Ishikawa (cell line): ENCODE measurements around the gene NUP210.

Experiments
- CEBPB ChIP-seq: IDR thresholded peaks from 2 replicates; pipeline ENCODE4 v1.6.1; 2012
- CREB1 ChIP-seq: IDR thresholded peaks from 2 replicates; pipeline ENCODE4 v1.6.1; 2012; ENCODE audit warnings: low read depth
- EGR1 ChIP-seq: IDR thresholded peaks from 2 replicates; pipeline ENCODE4 v1.6.1; 2012
- EP300 ChIP-seq: IDR thresholded peaks from 2 replicates; pipeline ENCODE4 v1.6.1; 2012; ENCODE audit warnings: borderline replicate concordance
- FOXM1 ChIP-seq: IDR thresholded peaks from 2 replicates; pipeline ENCODE4 v1.6.1; 2012; ENCODE audit warnings: low read depth, borderline replicate concordance
- MAX ChIP-seq: IDR thresholded peaks from 2 replicates; pipeline ENCODE4 v1.6.1; 2012
- NFIC ChIP-seq: IDR thresholded peaks from 2 replicates; pipeline ENCODE4 v1.6.1; 2012
- RAD21 ChIP-seq: IDR thresholded peaks from 2 replicates; pipeline ENCODE4 v1.6.1; 2012; ENCODE audit warnings: low read depth
- REST ChIP-seq: IDR thresholded peaks from 2 replicates; pipeline ENCODE4 v1.6.1; 2012; ENCODE audit warnings: low read depth, mild to moderate bottlenecking
- TAF1 ChIP-seq: IDR thresholded peaks from 2 replicates; pipeline ENCODE4 v1.6.1; 2012; ENCODE audit warnings: low read depth, mild to moderate bottlenecking
- TCF12 ChIP-seq: IDR thresholded peaks from 2 replicates; pipeline ENCODE4 v1.6.1; 2012; ENCODE audit warnings: low read depth
- TEAD4 ChIP-seq: IDR thresholded peaks from 2 replicates; pipeline ENCODE4 v1.6.1; 2012
- USF1 ChIP-seq: IDR thresholded peaks from 2 replicates; pipeline ENCODE4 v1.6.1; 2012
- YY1 ChIP-seq: IDR thresholded peaks from 2 replicates; pipeline ENCODE4 v1.6.1; 2012; ENCODE audit warnings: low read depth
- ZBTB7A ChIP-seq: IDR thresholded peaks from 2 replicates; pipeline ENCODE4 v1.6.1; 2012; ENCODE audit warnings: low read depth

The NUP210 gene

GRCh38 chr3:13368834-13369233 lies 51.3 kb downstream of the NUP210 start:
- TF ChIP-seq TAF1 (no peak), RAD21 (no peak), TEAD4 (no peak), FOXM1 (no peak), REST (no peak), USF1 (no peak), NFIC (no peak), EGR1 (no peak), EP300 (no peak), YY1 (no peak), TCF12 (no peak), CEBPB (no peak), MAX (no peak)

- no peak for TF ChIP-seq ZBTB7A
- TF ChIP-seq TAF1 = no peak
- TF ChIP-seq REST = no peak
- TF ChIP-seq CEBPB = no peak
These were observed 52.4 kb downstream of the NUP210 start for GRCh38 chr3:13367728-13368127.

- TF ChIP-seq FOXM1 = no peak
- no peak for TF ChIP-seq TCF12
- no peak for TF ChIP-seq EGR1
- no peak for TF ChIP-seq MAX
- TF ChIP-seq EP300 = no peak
- no peak for TF ChIP-seq NFIC
- TF ChIP-seq TEAD4 = no peak
- no peak for TF ChIP-seq YY1
- TF ChIP-seq CREB1 = no peak
- TF ChIP-seq REST = no peak
- no peak for TF ChIP-seq RAD21
- TF ChIP-seq CEBPB = no peak
- no peak for TF ChIP-seq TAF1
These were observed 54.4 kb downstream of the NUP210 start for GRCh38 chr3:13365390-13366379.

GRCh38 chr3:13364602-13365271 lies 55.4 kb downstream of the NUP210 start:
- no peak for TF ChIP-seq MAX
- no peak for TF ChIP-seq TAF1
- no peak for TF ChIP-seq TCF12
- no peak for TF ChIP-seq TEAD4
- TF ChIP-seq NFIC = no peak
- TF ChIP-seq REST = no peak
- TF ChIP-seq CEBPB = no peak
